Measurements from ENCODE around the gene VAMP5.

DNA sequence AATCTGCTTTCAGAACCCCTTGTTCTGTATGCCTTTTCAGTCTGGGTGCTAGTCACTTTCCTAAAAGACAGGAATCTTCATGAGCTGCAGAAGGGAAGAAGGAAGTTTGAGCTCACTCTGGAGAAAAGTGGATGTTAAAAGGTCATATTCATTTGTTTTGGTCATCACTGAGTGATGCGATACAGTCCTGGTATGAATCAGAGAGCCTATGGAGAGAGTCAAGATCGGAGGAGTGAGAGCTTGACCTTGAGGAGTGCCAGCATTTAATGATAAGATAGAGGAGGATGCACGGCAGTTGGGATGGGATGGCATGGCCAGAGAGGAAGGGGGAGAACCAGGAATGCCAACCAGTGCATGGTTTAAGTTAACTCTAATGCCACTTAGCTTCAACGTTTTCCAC, 51.4 kb downstream of the VAMP5 start:
- TF ChIP-seq, protein P1, sequence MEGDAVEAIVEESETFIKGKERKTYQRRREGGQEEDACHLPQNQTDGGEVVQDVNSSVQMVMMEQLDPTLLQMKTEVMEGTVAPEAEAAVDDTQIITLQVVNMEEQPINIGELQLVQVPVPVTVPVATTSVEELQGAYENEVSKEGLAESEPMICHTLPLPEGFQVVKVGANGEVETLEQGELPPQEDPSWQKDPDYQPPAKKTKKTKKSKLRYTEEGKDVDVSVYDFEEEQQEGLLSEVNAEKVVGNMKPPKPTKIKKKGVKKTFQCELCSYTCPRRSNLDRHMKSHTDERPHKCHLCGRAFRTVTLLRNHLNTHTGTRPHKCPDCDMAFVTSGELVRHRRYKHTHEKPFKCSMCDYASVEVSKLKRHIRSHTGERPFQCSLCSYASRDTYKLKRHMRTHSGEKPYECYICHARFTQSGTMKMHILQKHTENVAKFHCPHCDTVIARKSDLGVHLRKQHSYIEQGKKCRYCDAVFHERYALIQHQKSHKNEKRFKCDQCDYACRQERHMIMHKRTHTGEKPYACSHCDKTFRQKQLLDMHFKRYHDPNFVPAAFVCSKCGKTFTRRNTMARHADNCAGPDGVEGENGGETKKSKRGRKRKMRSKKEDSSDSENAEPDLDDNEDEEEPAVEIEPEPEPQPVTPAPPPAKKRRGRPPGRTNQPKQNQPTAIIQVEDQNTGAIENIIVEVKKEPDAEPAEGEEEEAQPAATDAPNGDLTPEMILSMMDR (IDR thresholded peaks at IDR 0.05; ENCODE audit: poor library complexity), result no peak
- no peak for TF ChIP-seq EZH2 (IDR thresholded peaks at IDR 0.05; ENCODE audit: borderline replicate concordance)

All from hepatocyte (in vitro differentiated cells).